Activated CD4-positive, alpha-beta T cell treated with anti-CD3 and anti-CD28 coated beads for 48 hours (primary cell): ENCODE results near the gene C1QB.
A peak's percentile ranks its signal among the peaks of the same experiment; 100 is the strongest.
"Not testable (repeated sequence)": the region's sequence is repeated elsewhere in the genome, so short reads cannot be mapped to it uniquely, and the experiment has no call there.

Experiments used
- DNase-seq: peaks from one replicate; pipeline ENCODE4 v3.0.0-alpha.2; 2020

C1QB gene

DNA sequence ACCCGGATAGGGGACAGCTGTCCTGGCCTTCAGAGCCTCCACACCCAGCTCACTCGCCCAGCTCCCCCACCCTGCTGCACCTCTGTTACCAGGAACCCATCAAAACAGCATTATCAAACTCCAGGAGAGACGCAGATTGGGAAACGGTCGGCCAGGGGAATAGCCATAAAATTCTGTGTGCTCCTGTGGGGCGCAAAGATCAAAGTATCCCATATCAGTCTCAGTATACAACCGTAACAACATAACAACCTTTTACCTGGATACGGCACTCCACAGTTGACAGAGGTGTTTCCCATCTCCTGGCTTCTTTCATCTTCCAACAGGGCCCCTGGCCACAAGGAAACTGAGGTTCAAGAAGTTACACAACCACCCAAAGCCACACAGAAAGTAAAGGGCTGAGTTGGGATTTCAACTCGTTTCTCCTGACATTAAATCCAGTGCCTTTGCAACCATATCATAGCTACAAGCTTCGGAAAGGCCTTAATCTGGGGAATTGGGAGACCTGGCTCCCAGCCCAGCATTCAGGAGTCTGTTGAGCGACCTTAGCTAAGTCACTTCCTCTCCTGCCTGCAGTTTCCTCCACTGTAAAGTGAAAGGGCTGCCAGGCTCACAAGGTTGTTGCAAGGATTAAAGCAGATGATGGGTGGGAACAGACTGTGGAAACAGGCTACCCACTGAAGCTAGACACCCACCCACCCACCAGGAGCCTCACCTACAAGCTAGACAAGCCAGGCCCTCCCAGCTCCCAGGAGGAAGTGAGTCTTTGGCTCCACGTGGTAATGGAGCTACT is 49.5 kb downstream of the C1QB start:
- DNase-seq: no peak

GRCh38 chr1:22704440-22705067 is 51.5 kb downstream of the C1QB start:
- DNase-seq: peak; percentile 86

DNA sequence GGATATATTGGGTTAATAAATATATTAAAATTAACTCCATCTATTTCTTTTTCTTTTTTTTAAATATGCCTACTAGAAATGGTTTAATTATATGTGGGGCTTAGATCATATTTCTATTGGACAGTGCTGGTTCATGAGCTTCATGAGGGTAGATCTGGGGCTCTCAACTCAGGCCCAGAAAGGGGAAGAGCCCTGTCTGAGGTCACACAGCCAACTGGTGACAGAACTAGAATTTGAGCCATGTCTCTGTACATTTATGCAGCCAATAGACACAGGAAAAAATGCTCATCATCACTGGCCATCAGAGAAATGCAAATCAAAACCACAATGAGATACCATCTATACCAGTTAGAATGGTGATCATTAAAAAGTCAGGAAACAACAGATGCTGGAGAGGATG is 52.5 kb downstream of the C1QB start:
- no peak for DNase-seq

DNA sequence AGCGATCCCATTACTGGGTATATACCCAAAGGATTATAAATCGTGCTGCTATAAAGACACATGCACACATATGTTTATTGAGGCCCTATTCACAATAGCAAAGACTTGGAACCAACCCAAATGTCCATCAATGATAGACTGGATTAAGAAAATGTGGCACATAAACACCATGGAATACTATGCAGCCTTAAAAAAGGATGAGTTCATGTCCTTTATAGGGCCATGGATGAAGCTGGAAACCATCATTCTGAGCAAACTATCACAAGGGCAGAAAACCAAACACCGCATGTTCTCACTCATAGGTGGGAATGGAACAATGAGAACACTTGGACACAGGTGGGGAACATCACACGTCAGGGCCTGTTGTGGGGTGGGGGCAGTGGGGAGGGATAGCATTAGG is 53.1 kb downstream of the C1QB start:
- not testable (repeated sequence) for DNase-seq

- DNase-seq: no peak
These were observed 55.7 kb downstream of the C1QB start for GRCh38 chr1:22708777-22709176.

GRCh38 chr1:22709227-22709626 is 56.2 kb downstream of the C1QB start:
- DNase-seq: no peak

- DNase-seq: peak; percentile 54
These were observed 57.1 kb downstream of the C1QB start for GRCh38 chr1:22709891-22710700.

GRCh38 chr1:22710701-22711049 is 57.6 kb downstream of the C1QB start, which contains the start of gene EPHB2:
TSS of gene EPHB2 (plus strand) at chr1:22710839. CDS start at chr1:22710983, 144 bp downstream.
- peak; percentile 44 for DNase-seq

DNA sequence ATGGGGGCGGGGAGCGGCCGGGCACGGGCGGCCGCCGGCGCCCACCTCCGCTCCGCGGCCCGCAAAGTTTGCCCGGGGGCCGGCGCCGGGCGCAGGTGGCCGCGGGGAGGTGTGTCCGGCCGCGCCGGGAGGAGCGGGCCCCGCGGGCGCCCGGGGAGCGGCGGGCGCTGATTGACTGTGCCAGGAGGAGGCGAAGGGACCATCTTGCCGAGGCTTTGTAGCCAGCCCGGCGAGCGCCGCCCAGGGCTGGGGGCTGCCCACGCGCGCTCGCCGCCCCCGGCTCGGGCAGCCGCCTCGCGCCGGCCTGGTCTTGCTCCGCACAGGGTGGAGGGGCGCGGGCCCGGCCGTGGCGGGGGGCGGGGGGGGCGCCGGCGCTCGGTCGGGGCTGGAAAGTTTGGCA is 58.0 kb downstream of the C1QB start:
- no peak for DNase-seq
